PC-3 (cell line): ENCODE measurements around the gene RNF123. TPM values are rescaled to one million over a fixed set of nuclear protein-coding genes. Genes with fewer than 3 reads are reported as not detected.

ENCODE experiments used
- ATAC-seq: fragments of 200-7000 bp; cut with Tn5 transposase; 2 replicates; pipeline ENCODE4 v1.9.1; 2020; ENCODE audit warnings: mild to moderate bottlenecking, moderate library complexity
- Bru-seq: library from RNA; stranded (reverse); fragments of 400-500 nt; gene quantifications from one replicate; lab custom pipeline; 2021; lab: Mats Ljungman, UMichigan
- BruChase-seq, 2 experiments: library from RNA; stranded (reverse); fragments of 400-500 nt; gene quantifications; one replicate each; lab custom pipeline; 2021; lab: Mats Ljungman, UMichigan
- BruUV-seq: library from RNA; stranded (reverse); fragments of 400-500 nt; replicated peaks from 2 replicates; lab custom pipeline; 2021; lab: Mats Ljungman, UMichigan
- CTCF ChIA-PET: fragments of 300-600 bp; sonication (Branson Sonifier 250); formaldehyde crosslinking; loops from one replicate; lab custom pipeline; 2022; ENCODE audit warnings: antibody characterized with exemption; lab: Charles Lee
- POLR2A ChIA-PET: fragments of 300-600 bp; sonication (Branson Sonifier 250); formaldehyde crosslinking; loops from one replicate; lab custom pipeline; 2022; ENCODE audit warnings: antibody characterized with exemption; ENCODE audit not compliant: unreplicated experiment; lab: Charles Lee
- DNase-seq: peaks from one replicate; pipeline ENCODE4 v3.0.0-alpha.2; 2015
- H2AFZ ChIP-seq: fragments of 300-600 bp; sonication (generic); 2 replicates; pipeline ENCODE4 v1.6.0; 2016; ENCODE audit warnings: antibody characterized with exemption, low read length
- H3F3A ChIP-seq: fragments of 300-600 bp; sonication (generic); one replicate; pipeline ENCODE4 v1.6.0; 2017; ENCODE audit warnings: antibody characterized with exemption, low read length, control low read depth, mild to moderate bottlenecking; ENCODE audit not compliant: unreplicated experiment
- H3K27ac ChIP-seq: fragments of 300-600 bp; sonication (generic); 2 replicates; pipeline ENCODE4 v1.5.1; 2016; ENCODE audit warnings: mild to moderate bottlenecking, low read length
- H3K27me3 ChIP-seq: fragments of 300-600 bp; sonication (generic); 2 replicates; pipeline ENCODE4 v1.6.1; 2016; ENCODE audit warnings: low read length, mixed read lengths
- H3K36me3 ChIP-seq: fragments of 300-600 bp; sonication (generic); 2 replicates; pipeline ENCODE4 v1.6.1; 2016; ENCODE audit warnings: low read depth, mixed run types, low read length, mixed read lengths
- H3K4me1 ChIP-seq: fragments of 300-600 bp; sonication (generic); 2 replicates; pipeline ENCODE4 v1.5.1; 2016; ENCODE audit warnings: low read length; ENCODE audit not compliant: insufficient read depth
- H3K4me2 ChIP-seq: fragments of 300-600 bp; sonication (generic); 2 replicates; pipeline ENCODE4 v1.6.0; 2016; ENCODE audit warnings: low read length
- H3K4me3 ChIP-seq: fragments of 300-600 bp; sonication (generic); 2 replicates; pipeline ENCODE4 v1.5.1; 2016; ENCODE audit warnings: mild to moderate bottlenecking, low read length, mixed read lengths
- H3K79me2 ChIP-seq: fragments of 300-600 bp; sonication (generic); 2 replicates; pipeline ENCODE4 v1.6.1; 2017; ENCODE audit warnings: low read length, mixed read lengths
- H3K9ac ChIP-seq: fragments of 300-600 bp; sonication (generic); 2 replicates; pipeline ENCODE4 v1.6.0; 2016; ENCODE audit warnings: mild to moderate bottlenecking, low read length
- H3K9me2 ChIP-seq: fragments of 300-600 bp; sonication (generic); replicated peaks from 2 replicates; pipeline ENCODE4 v1.6.1; 2016; ENCODE audit warnings: mixed run types, low read length, mixed read lengths
- H3K9me3 ChIP-seq: fragments of 300-600 bp; sonication (generic); 2 replicates; pipeline ENCODE4 v1.6.1; 2016; ENCODE audit warnings: low read length, mixed read lengths
- H4K20me1 ChIP-seq: fragments of 300-600 bp; sonication (generic); 2 replicates; pipeline ENCODE4 v1.6.1; 2016; ENCODE audit warnings: low read length, mixed read lengths
- CTCF ChIP-seq: fragments of 300-600 bp; sonication (generic); conservative IDR thresholded peaks from 2 replicates; pipeline ENCODE4 v1.5.1; 2017; ENCODE audit warnings: antibody characterized with exemption, low read depth, mild to moderate bottlenecking, low read length
- EZH2 ChIP-seq: fragments of 300-600 bp; sonication (generic); IDR thresholded peaks from one replicate; pipeline ENCODE4 v1.6.1; 2017; ENCODE audit warnings: antibody characterized with exemption, mild to moderate bottlenecking, low read length; ENCODE audit not compliant: unreplicated experiment
- EZH2phosphoT487 ChIP-seq: fragments of 300-600 bp; sonication (generic); IDR thresholded peaks from 2 replicates; pipeline ENCODE4 v1.6.1; 2018; ENCODE audit warnings: mild to moderate bottlenecking, antibody characterized with exemption, low read length, borderline replicate concordance
- intact Hi-C: fragments of 100-400 bp; cut with micrococcal nuclease; formaldehyde crosslinking; loops from 2 replicates; pipeline ENCODE4 v1.9.0; 2023
- long read RNA-seq: library from polyadenylated mRNA; unstranded; transcript quantifications from one replicate; pipeline ENCODE4 v2.0.0, GENCODE V29; 2021; ENCODE audit not compliant: unreplicated experiment
- total RNA-seq: library from RNA; depleted of rRNA; stranded (reverse); fragments of >200 nt; gene quantifications from 2 replicates; pipeline ENCODE4 v1.2.3, GENCODE V29; 2014; rRNA removed

RNF123 gene
- total RNA-seq (38.6 and 43.0 TPM in 2 replicates), Bru-seq, nascent RNA (percentile 75 among the genes with signal in this experiment), BruChase-seq, experiment 1, labeled RNA remaining after a 6-hour chase (percentile 91 among the genes with signal in this experiment), BruChase-seq, experiment 2, labeled RNA remaining after a 2-hour chase (percentile 87 among the genes with signal in this experiment)
- long read RNA-seq, full-length matches to known transcripts = 63 of 269 reads
- long read RNA-seq, partial matches to known transcripts = 96 of 269 reads
- long read RNA-seq, other reads (novel, unspliced or antisense) = 110 of 269 reads

- Histone ChIP-seq H3K9ac (peak within 1 kb of the TSS; percentile 93), H2AFZ (peak within 1 kb of the TSS; percentile 98), H3K4me1 (peaks cover 9% of the 10 kb centered on the region; the same call in 1 of the 2 replicates), H3K79me2 (peaks cover 24% of the 10 kb centered on the region), H3K9me2 (no peaks in the 10 kb centered on the region), H3K9me3 (no peaks in the 10 kb centered on the region), H3K27ac (0 out of 2 replicates have a peak within 1 kb of the TSS, but pooled peaks have one; percentile 0), H3K36me3 (no peaks in the 10 kb centered on the region), H4K20me1 (no peaks in the 10 kb centered on the region), H3F3A (no peaks in the 10 kb centered on the region), H3K4me2 (peak within 1 kb of the TSS; percentile 92), H3K27me3 (no peaks in the 10 kb centered on the region), H3K4me3 (peak within 1 kb of the TSS; percentile 96)
- peak; percentile 69 for ATAC-seq
- ChIA-PET POLR2A (no interaction called here), CTCF (no interaction called here)
- peak; percentile 90 for DNase-seq
- TF ChIP-seq CTCF (peak; percentile 41), EZH2phosphoT487 (no peak)
- BruUV-seq = TSS peak; percentile 96
- intact Hi-C loops = no loop called here
Observed at GRCh38 chr3:49689046-49689907, at the start of gene RNF123, which contains the start of gene MST1. RNF123 (plus strand) TSS chr3:49689557; CDS start chr3:49691166, 1,609 bp downstream. MST1 (minus strand) TSS chr3:49689474; CDS start chr3:49688691, 783 bp downstream.

- ChIA-PET POLR2A (no interaction called here), CTCF (interaction anchor here (0.6 kb wide), 1 partner anchor 14 kb away, joined by 6 read pairs; no protein-coding TSS in a partner anchor)
- H4K20me1 ChIP-seq = no peaks in the 10 kb centered on the region
- H3K4me1 ChIP-seq = peaks cover 8% of the 10 kb centered on the region
- intact Hi-C loops = no loop called here
- no TSS peak for BruUV-seq
- no peak overlapping the region for H3K9ac ChIP-seq
- ATAC-seq (no peak), DNase-seq (no peak)
- H3K4me2 ChIP-seq = no peak overlapping the region
- TF ChIP-seq EZH2 = no peak
- TF ChIP-seq CTCF = no peak
- no peak for TF ChIP-seq EZH2phosphoT487
- no peak overlapping the region for H2AFZ ChIP-seq
- no peak overlapping the region for H3K4me3 ChIP-seq
- no peaks in the 10 kb centered on the region for H3K9me3 ChIP-seq
- H3F3A ChIP-seq = no peaks in the 10 kb centered on the region
- H3K36me3 ChIP-seq = no peaks in the 10 kb centered on the region
- no peaks in the 10 kb centered on the region for H3K9me2 ChIP-seq
- no peak overlapping the region for H3K27ac ChIP-seq
- no peaks in the 10 kb centered on the region for H3K79me2 ChIP-seq
- no peaks in the 10 kb centered on the region for H3K27me3 ChIP-seq
Observed at GRCh38 chr3:49641292-49641691, 48.1 kb upstream of the RNF123 start.
